IMR-90 (cell line): ENCODE results near the gene MRTFB. TPM values are rescaled to one million over a fixed set of nuclear protein-coding genes. Genes with fewer than 3 reads are reported as not detected.

Experiments used
- ATAC-seq: fragments of 200-7000 bp; cut with Tn5 transposase; 2 replicates; pipeline ENCODE4 v1.9.1; 2020; ENCODE audit warnings: low read depth, mild to moderate bottlenecking, moderate library complexity
- BruUV-seq: library from RNA; stranded (reverse); fragments of 400-500 nt; replicated peaks from 2 replicates; lab custom pipeline; 2021; lab: Mats Ljungman, UMichigan
- CTCF ChIA-PET: fragments of 300-600 bp; formaldehyde crosslinking; extraction: SDS; loops from one replicate; lab custom pipeline; 2021; ENCODE audit warnings: antibody characterized with exemption; lab: Yijun Ruan, JAX
- POLR2A ChIA-PET: fragments of 300-600 bp; sonication (Branson Sonifier 250); formaldehyde crosslinking; loops from one replicate; lab custom pipeline; 2022; ENCODE audit warnings: antibody characterized with exemption; ENCODE audit not compliant: unreplicated experiment; lab: Charles Lee
- DNase-seq: peaks from one replicate; pipeline ENCODE4 v3.0.0; 2013
- H2AFZ ChIP-seq: replicated peaks from 2 replicates; pipeline ENCODE3; 2013; ENCODE audit warnings: low read length, mild to moderate bottlenecking; ENCODE audit not compliant: poor library complexity
- H2AK5ac ChIP-seq: 2 replicates; pipeline ENCODE4 v1.6.1; 2013; ENCODE audit warnings: low read depth, low read length, inconsistent platforms
- H2AK9ac ChIP-seq: replicated peaks from 2 replicates; pipeline ENCODE3; 2013; ENCODE audit warnings: mild to moderate bottlenecking, low read depth, low read length, moderate library complexity; ENCODE audit not compliant: poor library complexity
- H2BK120ac ChIP-seq: 2 replicates; pipeline ENCODE4 v1.6.1; 2013; ENCODE audit warnings: low read depth, low read length, inconsistent platforms
- H2BK15ac ChIP-seq: 3 replicates; pipeline ENCODE4 v1.6.1; 2013; ENCODE audit warnings: low read depth, low read length, inconsistent platforms
- H2BK20ac ChIP-seq: 2 replicates; pipeline ENCODE4 v1.6.1; 2013; ENCODE audit warnings: low read depth, mild to moderate bottlenecking, inconsistent platforms, low read length, moderate library complexity
- H2BK5ac ChIP-seq: 2 replicates; pipeline ENCODE4 v1.6.1; 2013; ENCODE audit warnings: mild to moderate bottlenecking, low read depth, low read length, inconsistent platforms; ENCODE audit not compliant: poor library complexity, severe bottlenecking
- H3K14ac ChIP-seq: replicated peaks from 2 replicates; pipeline ENCODE4 v1.6.1; 2013; ENCODE audit warnings: low read depth, low read length, inconsistent platforms
- H3K18ac ChIP-seq: 2 replicates; pipeline ENCODE4 v1.6.1; 2013; ENCODE audit warnings: low read depth, low read length, control low read depth
- H3K23ac ChIP-seq: 2 replicates; pipeline ENCODE4 v1.6.1; 2013; ENCODE audit warnings: low read depth, low read length, inconsistent platforms
- H3K27ac ChIP-seq: 2 replicates; pipeline ENCODE4 v1.5.1; 2013; ENCODE audit warnings: mild to moderate bottlenecking, control low read depth, low read length; ENCODE audit not compliant: insufficient read depth
- H3K27me3 ChIP-seq: 2 replicates; pipeline ENCODE4 v1.6.1; 2013; ENCODE audit warnings: low read length; ENCODE audit not compliant: control insufficient read depth, insufficient read depth
- H3K36me3 ChIP-seq: 2 replicates; pipeline ENCODE4 v1.6.1; 2013; ENCODE audit warnings: low read length, mixed read lengths; ENCODE audit not compliant: control insufficient read depth, insufficient read depth
- H3K4ac ChIP-seq: 2 replicates; pipeline ENCODE4 v1.6.1; 2013; ENCODE audit warnings: low read depth, low read length, inconsistent platforms
- H3K4me1 ChIP-seq: 2 replicates; pipeline ENCODE4 v1.6.1; 2013; ENCODE audit warnings: low read length, mixed read lengths; ENCODE audit not compliant: control insufficient read depth, insufficient read depth
- H3K4me2 ChIP-seq: 2 replicates; pipeline ENCODE4 v1.6.1; 2013; ENCODE audit warnings: low read depth, mild to moderate bottlenecking, control low read depth, low read length, moderate library complexity
- H3K4me3 ChIP-seq: 2 replicates; pipeline ENCODE4 v1.5.1; 2013; ENCODE audit warnings: low read depth, mild to moderate bottlenecking, control low read depth, low read length, moderate library complexity; ENCODE audit not compliant: insufficient read depth
- H3K56ac ChIP-seq: 2 replicates; pipeline ENCODE4 v1.6.1; 2013; ENCODE audit warnings: low read length, inconsistent platforms; ENCODE audit not compliant: insufficient read depth; ENCODE audit errors: extremely low read depth
- H3K79me1 ChIP-seq, 2 experiments: 2 replicates each; pipeline ENCODE4 v1.6.1; 2013; ENCODE audit warnings: low read length in 2 of 2, inconsistent platforms in 1 of 2, low read depth in 1 of 2
- H3K9ac ChIP-seq: 2 replicates; pipeline ENCODE4 v1.6.1; 2013; ENCODE audit warnings: low read depth, low read length, control low read depth
- H3K9me1 ChIP-seq: 2 replicates; pipeline ENCODE4 v1.6.1; 2013; ENCODE audit warnings: low read length, inconsistent platforms; ENCODE audit not compliant: insufficient read depth
- H3K9me3 ChIP-seq: 2 replicates; pipeline ENCODE4 v1.6.1; 2013; ENCODE audit warnings: low read length; ENCODE audit not compliant: control insufficient read depth, insufficient read depth
- H4K20me1 ChIP-seq: 2 replicates; pipeline ENCODE4 v1.6.1; 2013; ENCODE audit warnings: low read length, inconsistent platforms; ENCODE audit not compliant: insufficient read depth
- H4K5ac ChIP-seq: 2 replicates; pipeline ENCODE4 v1.6.1; 2013; ENCODE audit warnings: mild to moderate bottlenecking, low read depth, low read length, control low read depth
- H4K8ac ChIP-seq, 2 experiments: 2 replicates each; pipeline ENCODE4 v1.6.1; 2013; ENCODE audit warnings: low read depth in 2 of 2, low read length in 2 of 2, control low read depth in 1 of 2, inconsistent platforms in 1 of 2
- H4K91ac ChIP-seq: 2 replicates; pipeline ENCODE4 v1.6.1; 2013; ENCODE audit warnings: low read depth, low read length, inconsistent platforms; ENCODE audit not compliant: insufficient read depth
- BHLHE40 ChIP-seq: fragments of 150-350 bp; IDR thresholded peaks from 2 replicates; pipeline ENCODE4 v1.6.1; 2016; ENCODE audit warnings: mild to moderate bottlenecking, low read depth, low read length
- CEBPB ChIP-seq: IDR thresholded peaks from 2 replicates; pipeline ENCODE4 v1.6.1; 2012; ENCODE audit warnings: low read depth, low read length, improper control_type of control experiment
- CHD1 ChIP-seq: IDR thresholded peaks from 2 replicates; pipeline ENCODE4 v1.6.1; 2012; ENCODE audit warnings: low read depth, low read length, improper control_type of control experiment
- FOS ChIP-seq: fragments of 150-350 bp; IDR thresholded peaks from 2 replicates; pipeline ENCODE4 v1.6.1; 2016; ENCODE audit warnings: low read depth, low read length
- MAFK ChIP-seq: IDR thresholded peaks from 2 replicates; pipeline ENCODE4 v1.6.1; 2012; ENCODE audit warnings: low read depth, low read length, improper control_type of control experiment
- MAZ ChIP-seq: IDR thresholded peaks from 2 replicates; pipeline ENCODE4 v1.6.1; 2012; ENCODE audit warnings: low read depth, mild to moderate bottlenecking, low read length, improper control_type of control experiment, moderate library complexity, borderline replicate concordance
- MXI1 ChIP-seq: IDR thresholded peaks from 2 replicates; pipeline ENCODE4 v1.6.1; 2012; ENCODE audit warnings: low read depth, mild to moderate bottlenecking, low read length, moderate library complexity, borderline replicate concordance
- NFE2L2 ChIP-seq: fragments of 150-350 bp; IDR thresholded peaks from 2 replicates; pipeline ENCODE4 v1.6.1; 2016; ENCODE audit warnings: low read depth, mild to moderate bottlenecking, low read length
- POLR2A ChIP-seq: IDR thresholded peaks from 2 replicates; pipeline ENCODE4 v1.6.1; 2012; ENCODE audit warnings: mild to moderate bottlenecking, low read depth, low read length
- RAD21 ChIP-seq: IDR thresholded peaks from 2 replicates; pipeline ENCODE4 v1.6.1; 2012; ENCODE audit warnings: low read length, improper control_type of control experiment
- RCOR1 ChIP-seq: IDR thresholded peaks from 2 replicates; pipeline ENCODE4 v1.6.1; 2012; ENCODE audit warnings: mild to moderate bottlenecking, low read length, improper control_type of control experiment; ENCODE audit not compliant: insufficient replicate concordance
- RFX5 ChIP-seq: IDR thresholded peaks from 2 replicates; pipeline ENCODE4 v1.8.0; 2012; ENCODE audit warnings: low read depth, mild to moderate bottlenecking, low read length, moderate library complexity
- SMC3 ChIP-seq: fragments of 150-350 bp; IDR thresholded peaks from 2 replicates; pipeline ENCODE4 v1.6.1; 2016; ENCODE audit warnings: low read depth, mild to moderate bottlenecking, antibody characterized with exemption, low read length, moderate library complexity
- dilution Hi-C: fragments of 300-500 bp; cut with HindIII; formaldehyde crosslinking; loops from one replicate; pipeline ENCODE4 v1.14.3; 2018; ENCODE audit warnings: low sequenced_read_pairs; ENCODE audit not compliant: unreplicated experiment
- in situ Hi-C: fragments of 300-500 bp; cut with MboI; formaldehyde crosslinking; loops from 3 replicates; pipeline ENCODE4 v1.14.3; 2019; ENCODE audit warnings: low sequenced_read_pairs, inconsistent platforms, mixed read lengths
- intact Hi-C: fragments of 100-400 bp; cut with micrococcal nuclease; formaldehyde crosslinking; loops from 2 replicates; pipeline ENCODE4 v1.10.0; 2022
- polyA plus RNA-seq, 3 experiments: library from polyadenylated mRNA; depleted of rRNA; stranded (reverse); fragments of >200 nt; gene quantifications; 2 replicates each; pipeline ENCODE4 v1.2.3, GENCODE V29; 2012; ENCODE audit warnings: low replicate concordance in 1 of 3
- total RNA-seq: library from RNA; depleted of rRNA; stranded (reverse); fragments of >200 nt; gene quantifications from 2 replicates; pipeline ENCODE4 v1.2.3, GENCODE V29; 2012
- TF ChIP-seq, protein P1 (sequence below): conservative IDR thresholded peaks from 2 replicates; pipeline ENCODE4 v1.5.1; 2012; ENCODE audit warnings: mild to moderate bottlenecking, low read depth, low read length, improper control_type of control experiment
- TF ChIP-seq, protein P2 (sequence below): fragments of 150-350 bp; IDR thresholded peaks from 2 replicates; pipeline ENCODE4 v1.6.1; 2017; ENCODE audit warnings: mild to moderate bottlenecking, antibody characterized with exemption, low read length, low read depth
- TF ChIP-seq, protein P3 (sequence below): fragments of 150-350 bp; IDR thresholded peaks from 2 replicates; pipeline ENCODE4 v1.6.1; 2016; ENCODE audit warnings: low read depth, mild to moderate bottlenecking, low read length, moderate library complexity, borderline replicate concordance

Gene MRTFB
- total and polyA plus RNA-seq, 2 of the 4 experiments (the other 2 are of a cell fraction), result 4.4 to 5.4 TPM

DNA sequence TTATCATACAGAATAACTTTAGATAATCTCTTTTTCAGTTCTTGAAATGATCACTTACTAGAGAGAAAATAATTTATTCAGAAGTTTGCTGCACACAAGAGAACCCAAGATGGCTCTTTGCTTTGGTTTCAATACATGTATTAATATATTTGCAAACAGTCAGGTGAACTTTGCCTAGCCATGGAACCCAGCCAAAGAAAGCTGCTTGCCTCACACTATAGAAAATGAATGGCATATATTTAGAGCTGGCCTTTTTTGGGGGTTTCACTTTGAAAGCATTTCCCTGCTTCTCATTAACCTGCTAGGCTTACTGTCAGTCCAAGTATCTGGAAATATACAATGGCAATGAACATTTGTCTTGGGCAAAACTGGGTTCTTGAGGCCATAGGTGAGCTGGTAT is 75.3 kb downstream of the MRTFB start:
- Histone ChIP-seq H2AK9ac (no peak overlapping the region), H2BK15ac (no peak overlapping the region), H3K27ac (no peak overlapping the region), H3K9me3 (no peaks in the 10 kb centered on the region), H2BK20ac (no peak overlapping the region), H2AFZ (no peak overlapping the region), H2BK120ac (no peak overlapping the region), H3K18ac (no peak overlapping the region), H3K79me1 (peaks cover 0 to 8% of the 10 kb centered on the region in 2 experiments; a peak in 2 of 4 replicates), H4K5ac (no peak overlapping the region), H3K9me1 (no peaks in the 10 kb centered on the region), H4K91ac (no peak overlapping the region), H3K36me3 (no peaks in the 10 kb centered on the region), H3K27me3 (no peaks in the 10 kb centered on the region), H3K4ac (no peak overlapping the region), H2AK5ac (no peak overlapping the region), H3K14ac (no peak overlapping the region), H3K4me3 (no peak overlapping the region), H4K20me1 (no peaks in the 10 kb centered on the region), H3K23ac (no peak overlapping the region), H3K4me1 (no peaks in the 10 kb centered on the region), H3K9ac (no peak overlapping the region), H4K8ac (no peak overlapping the region), H2BK5ac (no peak overlapping the region), H3K56ac (no peak overlapping the region), H3K4me2 (no peak overlapping the region)
- dilution Hi-C loops (no loop called here), intact Hi-C loops (no loop called here), in situ Hi-C loops (no loop called here)
- ChIA-PET CTCF (no interaction called here), POLR2A (no interaction called here)
- BruUV-seq, result no TSS peak
- ATAC-seq (no peak), DNase-seq (no peak)
- TF ChIP-seq SMC3 (no peak), RFX5 (no peak), NFE2L2 (no peak), CHD1 (no peak), RCOR1 (no peak), BHLHE40 (no peak), RAD21 (no peak), FOS (no peak), MAZ (no peak), MXI1 (no peak), CEBPB (no peak), MAFK (no peak), POLR2A (no peak)
- TF ChIP-seq, protein P1, sequence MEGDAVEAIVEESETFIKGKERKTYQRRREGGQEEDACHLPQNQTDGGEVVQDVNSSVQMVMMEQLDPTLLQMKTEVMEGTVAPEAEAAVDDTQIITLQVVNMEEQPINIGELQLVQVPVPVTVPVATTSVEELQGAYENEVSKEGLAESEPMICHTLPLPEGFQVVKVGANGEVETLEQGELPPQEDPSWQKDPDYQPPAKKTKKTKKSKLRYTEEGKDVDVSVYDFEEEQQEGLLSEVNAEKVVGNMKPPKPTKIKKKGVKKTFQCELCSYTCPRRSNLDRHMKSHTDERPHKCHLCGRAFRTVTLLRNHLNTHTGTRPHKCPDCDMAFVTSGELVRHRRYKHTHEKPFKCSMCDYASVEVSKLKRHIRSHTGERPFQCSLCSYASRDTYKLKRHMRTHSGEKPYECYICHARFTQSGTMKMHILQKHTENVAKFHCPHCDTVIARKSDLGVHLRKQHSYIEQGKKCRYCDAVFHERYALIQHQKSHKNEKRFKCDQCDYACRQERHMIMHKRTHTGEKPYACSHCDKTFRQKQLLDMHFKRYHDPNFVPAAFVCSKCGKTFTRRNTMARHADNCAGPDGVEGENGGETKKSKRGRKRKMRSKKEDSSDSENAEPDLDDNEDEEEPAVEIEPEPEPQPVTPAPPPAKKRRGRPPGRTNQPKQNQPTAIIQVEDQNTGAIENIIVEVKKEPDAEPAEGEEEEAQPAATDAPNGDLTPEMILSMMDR, result no peak
- TF ChIP-seq, protein P2, sequence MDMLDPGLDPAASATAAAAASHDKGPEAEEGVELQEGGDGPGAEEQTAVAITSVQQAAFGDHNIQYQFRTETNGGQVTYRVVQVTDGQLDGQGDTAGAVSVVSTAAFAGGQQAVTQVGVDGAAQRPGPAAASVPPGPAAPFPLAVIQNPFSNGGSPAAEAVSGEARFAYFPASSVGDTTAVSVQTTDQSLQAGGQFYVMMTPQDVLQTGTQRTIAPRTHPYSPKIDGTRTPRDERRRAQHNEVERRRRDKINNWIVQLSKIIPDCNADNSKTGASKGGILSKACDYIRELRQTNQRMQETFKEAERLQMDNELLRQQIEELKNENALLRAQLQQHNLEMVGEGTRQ, result no peak
- TF ChIP-seq, protein P3, sequence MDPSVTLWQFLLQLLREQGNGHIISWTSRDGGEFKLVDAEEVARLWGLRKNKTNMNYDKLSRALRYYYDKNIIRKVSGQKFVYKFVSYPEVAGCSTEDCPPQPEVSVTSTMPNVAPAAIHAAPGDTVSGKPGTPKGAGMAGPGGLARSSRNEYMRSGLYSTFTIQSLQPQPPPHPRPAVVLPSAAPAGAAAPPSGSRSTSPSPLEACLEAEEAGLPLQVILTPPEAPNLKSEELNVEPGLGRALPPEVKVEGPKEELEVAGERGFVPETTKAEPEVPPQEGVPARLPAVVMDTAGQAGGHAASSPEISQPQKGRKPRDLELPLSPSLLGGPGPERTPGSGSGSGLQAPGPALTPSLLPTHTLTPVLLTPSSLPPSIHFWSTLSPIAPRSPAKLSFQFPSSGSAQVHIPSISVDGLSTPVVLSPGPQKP, result no peak
